SK-N-SH (cell line): ENCODE data around the gene CRACR2B. TPM values are rescaled to one million over a fixed set of nuclear protein-coding genes. Genes with fewer than 3 reads are reported as not detected.

Experiments used
- CTCF ChIA-PET: fragments of 300-600, 350-600 bp; formaldehyde crosslinking; extraction: SDS; loops from one replicate; lab custom pipeline; 2021; lab: Yijun Ruan, JAX
- POLR2A ChIA-PET: fragments of 350-600 bp; sonication (Branson Sonifier 250); formaldehyde crosslinking; extraction: SDS; loops from one replicate; lab custom pipeline; 2020; ENCODE audit warnings: antibody characterized with exemption, inconsistent platforms; lab: Yijun Ruan, JAX
- DNase-seq: peaks from one replicate; pipeline ENCODE4 v3.0.0; 2012
- H2AFZ ChIP-seq: fragments of 200-600 bp; sonication (generic); 2 replicates; pipeline ENCODE4 v1.8.1; 2016; ENCODE audit warnings: antibody characterized with exemption, mild to moderate bottlenecking, low read depth
- H3F3A ChIP-seq: fragments of 200-600 bp; sonication (generic); replicated peaks from 2 replicates; pipeline ENCODE3; 2016; ENCODE audit warnings: antibody characterized with exemption, mild to moderate bottlenecking; ENCODE audit not compliant: insufficient read depth
- H3K27ac ChIP-seq, 2 experiments: fragments of 200-500 bp in 1 of 2; fragments of 200-600 bp in 1 of 2; sonication (Bioruptor generic) in 1 of 2; sonication (generic), shearing (Covaris generic) in 1 of 2; 2 replicates each; pipeline versions ENCODE4 v1.5.1 to v1.6.1; 2014 to 2016; ENCODE audit warnings: low read depth in 2 of 2, inconsistent platforms in 1 of 2, low read length in 1 of 2, mild to moderate bottlenecking in 1 of 2, mixed read lengths in 1 of 2
- H3K27me3 ChIP-seq: fragments of 200-600 bp; sonication (generic), shearing (Covaris generic); 2 replicates; pipeline ENCODE4 v1.6.1; 2016; ENCODE audit warnings: mixed run types; ENCODE audit not compliant: insufficient read depth
- H3K36me3 ChIP-seq, 2 experiments: fragments of 200-500 bp in 1 of 2; fragments of 200-600 bp in 1 of 2; sonication (Bioruptor generic) in 1 of 2; sonication (generic) in 1 of 2; replicated peaks in 1 of 2; 2 replicates each; pipeline versions ENCODE3 to v1.5.1; 2014 to 2016; ENCODE audit warnings: low read length in 1 of 2, mild to moderate bottlenecking in 1 of 2; ENCODE audit not compliant: insufficient read depth in 2 of 2, control insufficient read depth in 1 of 2
- H3K4me1 ChIP-seq, 2 experiments: fragments of 200-500 bp in 1 of 2; fragments of 200-600 bp in 1 of 2; sonication (Bioruptor generic) in 1 of 2; sonication (generic), shearing (Covaris generic) in 1 of 2; 2 replicates each; pipeline versions ENCODE4 v1.5.1 to v1.6.1; 2014 to 2016; ENCODE audit warnings: low read depth in 1 of 2, low read length in 1 of 2, mixed run types in 1 of 2; ENCODE audit not compliant: insufficient read depth in 2 of 2, control insufficient read depth in 1 of 2
- H3K4me2 ChIP-seq: fragments of 200-600 bp; sonication (generic), shearing (Covaris generic); 2 replicates; pipeline ENCODE4 v1.6.1; 2017; ENCODE audit warnings: mixed run types
- H3K4me3 ChIP-seq, 2 experiments: fragments of 200-500 bp in 1 of 2; fragments of 200-600 bp in 1 of 2; sonication (Bioruptor generic) in 1 of 2; sonication (generic), shearing (Covaris generic) in 1 of 2; 2 replicates each; pipeline versions ENCODE4 v1.5.1 to v1.8.1; 2014 to 2016; ENCODE audit warnings: low read depth in 2 of 2, inconsistent platforms in 1 of 2, low read length in 1 of 2, mild to moderate bottlenecking in 1 of 2, mixed read lengths in 1 of 2, moderate library complexity in 1 of 2
- H3K79me2 ChIP-seq: fragments of 200-600 bp; sonication (generic); 2 replicates; pipeline ENCODE4 v1.8.1; 2017; ENCODE audit warnings: mild to moderate bottlenecking; ENCODE audit not compliant: insufficient read depth
- H3K9ac ChIP-seq: fragments of 200-600 bp; sonication (generic); 2 replicates; pipeline ENCODE4 v1.6.1; 2017; ENCODE audit warnings: mixed run types
- H3K9me2 ChIP-seq: fragments of 200-600 bp; sonication (generic); 2 replicates; pipeline ENCODE4 v1.6.1; 2017; ENCODE audit warnings: mixed run types
- H3K9me3 ChIP-seq: fragments of 200-600 bp; sonication (generic); 2 replicates; pipeline ENCODE4 v1.6.1; 2017; ENCODE audit warnings: mixed run types, mild to moderate bottlenecking, moderate library complexity
- H4K20me1 ChIP-seq: fragments of 200-600 bp; sonication (generic); 2 replicates; pipeline ENCODE4 v1.6.1; 2017; ENCODE audit warnings: mild to moderate bottlenecking, mixed run types; ENCODE audit not compliant: insufficient read depth
- CTCF ChIP-seq: fragments of 200-600 bp; sonication (generic); IDR thresholded peaks from 2 replicates; pipeline ENCODE4 v1.6.1; 2017; ENCODE audit warnings: antibody characterized with exemption, mild to moderate bottlenecking, moderate library complexity
- ELF1 ChIP-seq: IDR thresholded peaks from 2 replicates; pipeline ENCODE4 v1.4.0; 2012
- EP300 ChIP-seq, 2 experiments: IDR thresholded peaks; 2 replicates each; pipeline versions ENCODE4 v1.4.0 to v1.6.1; 2012; ENCODE audit warnings: borderline replicate concordance in 1 of 2, low read depth in 1 of 2, low read length in 1 of 2
- EZH2phosphoT487 ChIP-seq: fragments of 200-600 bp; sonication (generic); IDR thresholded peaks from 2 replicates; pipeline ENCODE4 v1.6.1; 2017; ENCODE audit warnings: low read depth, mixed run types, mild to moderate bottlenecking, antibody characterized with exemption, moderate library complexity, borderline replicate concordance
- FOSL2 ChIP-seq: IDR thresholded peaks from 2 replicates; pipeline ENCODE4 v1.4.0; 2012; ENCODE audit warnings: low read depth, mild to moderate bottlenecking, moderate library complexity, borderline replicate concordance
- FOXM1 ChIP-seq: IDR thresholded peaks from 2 replicates; pipeline ENCODE4 v1.4.0; 2012; ENCODE audit warnings: low read depth, mild to moderate bottlenecking
- GABPA ChIP-seq: IDR thresholded peaks from 2 replicates; pipeline ENCODE4 v1.4.0; 2012; ENCODE audit warnings: low read depth, mild to moderate bottlenecking
- JUND ChIP-seq: IDR thresholded peaks from 2 replicates; pipeline ENCODE4 v1.4.0; 2012
- MEF2A ChIP-seq: IDR thresholded peaks from 2 replicates; pipeline ENCODE4 v1.4.0; 2012; ENCODE audit warnings: low read depth, borderline replicate concordance
- NFIC ChIP-seq: IDR thresholded peaks from 2 replicates; pipeline ENCODE4 v1.4.0; 2012; ENCODE audit warnings: borderline replicate concordance
- POLR2AphosphoS5 ChIP-seq: IDR thresholded peaks from 2 replicates; pipeline ENCODE4 v1.6.1; 2012; ENCODE audit warnings: low read depth, low read length
- REST ChIP-seq: IDR thresholded peaks from 2 replicates; pipeline ENCODE4 v1.6.1; 2012; ENCODE audit warnings: mild to moderate bottlenecking, low read depth, low read length, moderate library complexity
- SIN3A ChIP-seq: IDR thresholded peaks from 2 replicates; pipeline ENCODE4 v1.6.1; 2012; ENCODE audit warnings: low read depth, mild to moderate bottlenecking, low read length, moderate library complexity, borderline replicate concordance
- ZBTB33 ChIP-seq: IDR thresholded peaks from 2 replicates; pipeline ENCODE4 v1.4.0; 2012; ENCODE audit warnings: low read depth, borderline replicate concordance
- WGBS: methylation state at CpG from one replicate; pipeline ENCODE4 v1.1.6; 2017; ENCODE audit warnings: low lambda C conversion rate; 5-methylcytosine and 5-hydroxymethylcytosine counted together
- polyA plus RNA-seq, 3 experiments: library from polyadenylated mRNA; depleted of rRNA; stranded (reverse); fragments of >200 nt; gene quantifications; 2 replicates each; pipeline ENCODE4 v1.2.3, GENCODE V29; 2012

The CRACR2B gene
- polyA plus RNA-seq, 1 of the 3 experiments (the other 2 are of a cell fraction): 1.1 TPM

- 87% methylated on average over 11 of the region's 12 CpGs for WGBS
- no peak for DNase-seq
- TF ChIP-seq EZH2phosphoT487 (no peak), FOSL2 (no peak), CTCF (no peak), NFIC (no peak), EP300 (IDR thresholded peaks at IDR 0.05; ENCODE audit: borderline replicate concordance in 1 of 2, low read depth in 1 of 2, low read length in 1 of 2) (no peak), ZBTB33 (no peak), FOXM1 (no peak), REST (no peak), ELF1 (no peak), POLR2AphosphoS5 (no peak), MEF2A (no peak), GABPA (no peak), JUND (no peak), SIN3A (no peak)
- TF ChIP-seq, all 33 proteins: peak for 0
- Histone ChIP-seq H3K27me3 (no peaks in the 10 kb centered on the region), H3K9me2 (no peaks in the 10 kb centered on the region), H3K79me2 (no peaks in the 10 kb centered on the region), H3K27ac (no peak overlapping the region), H3F3A (peaks cover 2% of the 10 kb centered on the region), H3K9me3 (no peaks in the 10 kb centered on the region), H3K36me3 (no peaks in the 10 kb centered on the region), H2AFZ (no peak overlapping the region), H4K20me1 (no peaks in the 10 kb centered on the region), H3K4me2 (no peak overlapping the region), H3K9ac (no peak overlapping the region), H3K4me3 (no peak overlapping the region), H3K4me1 (peaks cover 0 to 4% of the 10 kb centered on the region in 2 experiments; a peak in 1 of 4 replicates)
- ChIA-PET CTCF (no interaction called here), POLR2A (interaction anchor here (0.8 kb wide), 1 partner anchor 14 kb away, joined by 3 read pairs; no protein-coding TSS in a partner anchor)
Observed at GRCh38 chr11:873706-874105, 46.0 kb downstream of the CRACR2B start.
